HEK293 (cell line): Measurements from ENCODE around the gene GLIS1.

Experiments used
- CTCF ChIA-PET: fragments of 350-600 bp; formaldehyde crosslinking; extraction: SDS; loops from one replicate; lab custom pipeline; 2021; ENCODE audit warnings: antibody characterized with exemption; lab: Yijun Ruan, JAX
- POLR2A ChIA-PET: fragments of 300-600 bp; formaldehyde crosslinking; extraction: SDS; loops from one replicate; lab custom pipeline; 2020; ENCODE audit warnings: antibody characterized with exemption, inconsistent platforms; lab: Yijun Ruan, JAX
- H3K27ac ChIP-seq: fragments of 200-500 bp; sonication (Bioruptor generic); 2 replicates; pipeline ENCODE4 v1.5.1; 2014; ENCODE audit warnings: low read depth, low read length, control low read depth, inconsistent platforms; ENCODE audit errors: extremely low read depth
- H3K36me3 ChIP-seq, 2 experiments: fragments of 200-500 bp in 1 of 2; sonication (Bioruptor generic) in 1 of 2; 1 replicate in 1 of 2; 2 replicates in 1 of 2; pipeline ENCODE4 v1.5.1; 2014 to 2017; ENCODE audit warnings: inconsistent platforms in 2 of 2, low read length in 2 of 2; ENCODE audit not compliant: control insufficient read depth in 2 of 2, insufficient read depth in 1 of 2
- H3K4me1 ChIP-seq: fragments of 200-500 bp; sonication (Bioruptor generic); 2 replicates; pipeline ENCODE4 v1.5.1; 2014; ENCODE audit warnings: mild to moderate bottlenecking, low read length, inconsistent platforms; ENCODE audit not compliant: control insufficient read depth, insufficient read depth
- H3K4me3 ChIP-seq: 2 replicates; pipeline ENCODE4 v1.5.1; 2011; ENCODE audit warnings: low read depth, mild to moderate bottlenecking, control low read depth, low read length, moderate library complexity
- H3K9me3 ChIP-seq: fragments of 200-500 bp; sonication (Bioruptor generic); 2 replicates; pipeline ENCODE4 v1.5.1; 2014; ENCODE audit warnings: low read depth, low read length, inconsistent platforms; ENCODE audit not compliant: control insufficient read depth, insufficient read depth
- ELK4 ChIP-seq: IDR thresholded peaks from 2 replicates; pipeline ENCODE4 v1.6.1; 2011; ENCODE audit warnings: mild to moderate bottlenecking, low read depth, low read length, borderline replicate concordance
- GLIS2 ChIP-seq: fragments of 450-650 bp; formaldehyde crosslinking; IDR thresholded peaks from 2 replicates; pipeline ENCODE4 v1.5.1; 2016; ENCODE audit warnings: missing biosample characterization, missing genetic modification characterization
- HOXA7 ChIP-seq: sonication (generic); formaldehyde crosslinking; IDR thresholded peaks from 2 replicates; pipeline ENCODE4 v1.8.1; 2022; ENCODE audit warnings: missing genetic modification reagents, borderline replicate concordance
- MEIS1 ChIP-seq: sonication (generic); formaldehyde crosslinking; IDR thresholded peaks from 2 replicates; pipeline ENCODE4 v1.8.1; 2022; ENCODE audit warnings: missing genetic modification reagents, mild to moderate bottlenecking, borderline replicate concordance
- PRDM10 ChIP-seq: fragments of 450-650 bp; formaldehyde crosslinking; IDR thresholded peaks from 2 replicates; pipeline ENCODE4 v1.5.1; 2016; ENCODE audit warnings: missing biosample characterization, missing genetic modification characterization
- ZBTB1 ChIP-seq: fragments of 450-650 bp; formaldehyde crosslinking; IDR thresholded peaks from 2 replicates; pipeline ENCODE4 v1.5.1; 2016; ENCODE audit warnings: missing biosample characterization, missing genetic modification characterization
- ZBTB8A ChIP-seq: fragments of 450-650 bp; formaldehyde crosslinking; IDR thresholded peaks from 2 replicates; pipeline ENCODE4 v1.5.1; 2016; ENCODE audit warnings: missing biosample characterization, missing genetic modification characterization
- ZNF112 ChIP-seq: fragments of 450-650 bp; formaldehyde crosslinking; IDR thresholded peaks from 2 replicates; pipeline ENCODE4 v1.5.0; 2017; ENCODE audit warnings: missing biosample characterization, missing genetic modification characterization
- ZNF184 ChIP-seq: fragments of 450-650 bp; IDR thresholded peaks from 2 replicates; pipeline ENCODE4 v1.5.1; 2018; ENCODE audit warnings: missing biosample characterization, mild to moderate bottlenecking, missing genetic modification characterization
- ZNF2 ChIP-seq: fragments of 450-650 bp; formaldehyde crosslinking; IDR thresholded peaks from 2 replicates; pipeline ENCODE4 v1.5.1; 2016; ENCODE audit warnings: missing biosample characterization, missing genetic modification characterization
- ZNF24 ChIP-seq: fragments of 450-650 bp; formaldehyde crosslinking; IDR thresholded peaks from 2 replicates; pipeline ENCODE4 v1.5.1; 2016; ENCODE audit warnings: missing biosample characterization, missing genetic modification characterization
- ZNF324 ChIP-seq: fragments of 450-650 bp; formaldehyde crosslinking; IDR thresholded peaks from 2 replicates; pipeline ENCODE4 v1.5.1; 2016; ENCODE audit warnings: missing biosample characterization, missing genetic modification characterization
- ZNF350 ChIP-seq: fragments of 450-650 bp; formaldehyde crosslinking; IDR thresholded peaks from 2 replicates; pipeline ENCODE4 v1.5.0; 2017; ENCODE audit warnings: missing biosample characterization, mild to moderate bottlenecking, missing genetic modification characterization
- ZNF391 ChIP-seq: fragments of 450-650 bp; formaldehyde crosslinking; IDR thresholded peaks from 2 replicates; pipeline ENCODE4 v1.5.1; 2016; ENCODE audit warnings: low read depth, missing biosample characterization, missing genetic modification characterization, borderline replicate concordance
- ZNF501 ChIP-seq: fragments of 450-650 bp; formaldehyde crosslinking; IDR thresholded peaks from 2 replicates; pipeline ENCODE4 v1.5.1; 2016; ENCODE audit warnings: missing biosample characterization, missing genetic modification characterization
- ZNF513 ChIP-seq: fragments of 450-650 bp; IDR thresholded peaks from 2 replicates; pipeline ENCODE4 v1.5.1; 2018; ENCODE audit warnings: missing biosample characterization, missing genetic modification characterization
- ZNF629 ChIP-seq: fragments of 450-650 bp; formaldehyde crosslinking; IDR thresholded peaks from 2 replicates; pipeline ENCODE4 v1.5.1; 2017; ENCODE audit warnings: missing biosample characterization, missing genetic modification characterization
- ZNF785 ChIP-seq: fragments of 450-650 bp; formaldehyde crosslinking; IDR thresholded peaks from 2 replicates; pipeline ENCODE4 v1.5.1; 2016; ENCODE audit warnings: missing biosample characterization, missing genetic modification characterization
- ZNF843 ChIP-seq: fragments of 450-650 bp; formaldehyde crosslinking; IDR thresholded peaks from 2 replicates; pipeline ENCODE4 v1.5.1; 2016; ENCODE audit warnings: missing biosample characterization, missing genetic modification characterization
- TF ChIP-seq, protein P1 (sequence below): fragments of 450-650 bp; formaldehyde crosslinking; IDR thresholded peaks from 2 replicates; pipeline ENCODE4 v1.5.1; 2017; ENCODE audit warnings: missing biosample characterization, missing genetic modification characterization
- TF ChIP-seq, protein P2 (sequence below): fragments of 450-650 bp; formaldehyde crosslinking; IDR thresholded peaks from 2 replicates; pipeline ENCODE4 v1.5.1; 2017; ENCODE audit warnings: missing biosample characterization, missing genetic modification characterization
- TF ChIP-seq, protein P3 (sequence below): fragments of 450-650 bp; formaldehyde crosslinking; IDR thresholded peaks from 2 replicates; pipeline ENCODE4 v1.5.1; 2016; ENCODE audit warnings: missing biosample characterization, missing genetic modification characterization, low read depth
- TF ChIP-seq, protein P4 (sequence below): fragments of 450-650 bp; IDR thresholded peaks from 2 replicates; pipeline ENCODE4 v1.5.1; 2018; ENCODE audit warnings: missing biosample characterization, mild to moderate bottlenecking, missing genetic modification characterization

Gene GLIS1

GRCh38 chr1:53732912-53733317, 6.0 kb downstream of the GLIS1 start (continued):
- TF ChIP-seq HOXA7 (CRISPR knock-in tag) (no peak), ZNF629 (peak; percentile 78), ZNF324 (tag by site-specific recombination) (peak; percentile 28; the same call in 1 of the 2 replicates), ZNF391 (tag by site-specific recombination) (peak; percentile 41; the same call in 1 of the 2 replicates), MEIS1 (CRISPR knock-in tag) (no peak), ZNF501 (tag by site-specific recombination) (no peak), ZNF785 (tag by site-specific recombination) (no peak), ZBTB1 (tag by site-specific recombination) (no peak), GLIS2 (tag by site-specific recombination) (no peak), ZNF2 (tag by site-specific recombination) (peak; percentile 30; the same call in 1 of the 2 replicates), ZNF24 (peak; percentile 73; the same call in 1 of the 2 replicates)
- TF ChIP-seq, protein P1, sequence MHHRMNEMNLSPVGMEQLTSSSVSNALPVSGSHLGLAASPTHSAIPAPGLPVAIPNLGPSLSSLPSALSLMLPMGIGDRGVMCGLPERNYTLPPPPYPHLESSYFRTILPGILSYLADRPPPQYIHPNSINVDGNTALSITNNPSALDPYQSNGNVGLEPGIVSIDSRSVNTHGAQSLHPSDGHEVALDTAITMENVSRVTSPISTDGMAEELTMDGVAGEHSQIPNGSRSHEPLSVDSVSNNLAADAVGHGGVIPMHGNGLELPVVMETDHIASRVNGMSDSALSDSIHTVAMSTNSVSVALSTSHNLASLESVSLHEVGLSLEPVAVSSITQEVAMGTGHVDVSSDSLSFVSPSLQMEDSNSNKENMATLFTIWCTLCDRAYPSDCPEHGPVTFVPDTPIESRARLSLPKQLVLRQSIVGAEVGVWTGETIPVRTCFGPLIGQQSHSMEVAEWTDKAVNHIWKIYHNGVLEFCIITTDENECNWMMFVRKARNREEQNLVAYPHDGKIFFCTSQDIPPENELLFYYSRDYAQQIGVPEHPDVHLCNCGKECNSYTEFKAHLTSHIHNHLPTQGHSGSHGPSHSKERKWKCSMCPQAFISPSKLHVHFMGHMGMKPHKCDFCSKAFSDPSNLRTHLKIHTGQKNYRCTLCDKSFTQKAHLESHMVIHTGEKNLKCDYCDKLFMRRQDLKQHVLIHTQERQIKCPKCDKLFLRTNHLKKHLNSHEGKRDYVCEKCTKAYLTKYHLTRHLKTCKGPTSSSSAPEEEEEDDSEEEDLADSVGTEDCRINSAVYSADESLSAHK (tag by site-specific recombination), result peak; percentile 64; the same call in 1 of the 2 replicates
- TF ChIP-seq, protein P2, sequence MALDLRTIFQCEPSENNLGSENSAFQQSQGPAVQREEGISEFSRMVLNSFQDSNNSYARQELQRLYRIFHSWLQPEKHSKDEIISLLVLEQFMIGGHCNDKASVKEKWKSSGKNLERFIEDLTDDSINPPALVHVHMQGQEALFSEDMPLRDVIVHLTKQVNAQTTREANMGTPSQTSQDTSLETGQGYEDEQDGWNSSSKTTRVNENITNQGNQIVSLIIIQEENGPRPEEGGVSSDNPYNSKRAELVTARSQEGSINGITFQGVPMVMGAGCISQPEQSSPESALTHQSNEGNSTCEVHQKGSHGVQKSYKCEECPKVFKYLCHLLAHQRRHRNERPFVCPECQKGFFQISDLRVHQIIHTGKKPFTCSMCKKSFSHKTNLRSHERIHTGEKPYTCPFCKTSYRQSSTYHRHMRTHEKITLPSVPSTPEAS (tag by site-specific recombination), result no peak

DNA sequence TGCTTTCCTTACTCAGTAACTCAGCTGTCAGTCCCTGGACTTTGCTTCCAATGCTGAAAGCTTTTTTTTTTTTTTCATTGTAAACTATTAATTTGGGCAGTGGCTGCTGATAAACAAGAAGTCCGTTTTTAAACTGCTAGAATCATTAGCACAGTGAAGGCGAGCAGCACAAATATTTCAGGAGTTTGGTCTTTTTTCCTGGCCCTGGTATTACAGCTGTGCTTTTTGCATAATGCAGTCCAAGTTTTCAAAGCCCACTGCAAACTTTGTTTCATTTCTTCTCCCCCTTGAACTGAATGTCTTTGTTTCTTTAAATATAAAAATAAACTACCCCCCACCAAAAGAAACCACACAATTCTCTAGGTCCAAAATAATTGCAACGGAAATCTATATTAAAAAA, 6.6 kb downstream of the GLIS1 start:
- Histone ChIP-seq H3K4me1 (peaks cover 26% of the 10 kb centered on the region), H3K4me3 (no peak overlapping the region), H3K27ac (no peak overlapping the region), H3K36me3 (no peaks in the 10 kb centered on the region), H3K9me3 (no peaks in the 10 kb centered on the region)
- ChIA-PET POLR2A (no interaction called here), CTCF (interaction anchor here (0.6 to 1.7 kb wide), 3 partner anchors 22 to 290 kb away, joined by 3 to 8 read pairs (median 3); no protein-coding TSS in a partner anchor)
- TF ChIP-seq ZNF112 (tag by site-specific recombination), result no peak
- TF ChIP-seq ZNF843 (tag by site-specific recombination), result no peak
- TF ChIP-seq, protein P3, sequence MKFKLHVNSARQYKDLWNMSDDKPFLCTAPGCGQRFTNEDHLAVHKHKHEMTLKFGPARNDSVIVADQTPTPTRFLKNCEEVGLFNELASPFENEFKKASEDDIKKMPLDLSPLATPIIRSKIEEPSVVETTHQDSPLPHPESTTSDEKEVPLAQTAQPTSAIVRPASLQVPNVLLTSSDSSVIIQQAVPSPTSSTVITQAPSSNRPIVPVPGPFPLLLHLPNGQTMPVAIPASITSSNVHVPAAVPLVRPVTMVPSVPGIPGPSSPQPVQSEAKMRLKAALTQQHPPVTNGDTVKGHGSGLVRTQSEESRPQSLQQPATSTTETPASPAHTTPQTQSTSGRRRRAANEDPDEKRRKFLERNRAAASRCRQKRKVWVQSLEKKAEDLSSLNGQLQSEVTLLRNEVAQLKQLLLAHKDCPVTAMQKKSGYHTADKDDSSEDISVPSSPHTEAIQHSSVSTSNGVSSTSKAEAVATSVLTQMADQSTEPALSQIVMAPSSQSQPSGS (tag by site-specific recombination), result no peak
- TF ChIP-seq ZNF184, result no peak
- no peak for TF ChIP-seq PRDM10 (tag by site-specific recombination)
- TF ChIP-seq, protein P4, sequence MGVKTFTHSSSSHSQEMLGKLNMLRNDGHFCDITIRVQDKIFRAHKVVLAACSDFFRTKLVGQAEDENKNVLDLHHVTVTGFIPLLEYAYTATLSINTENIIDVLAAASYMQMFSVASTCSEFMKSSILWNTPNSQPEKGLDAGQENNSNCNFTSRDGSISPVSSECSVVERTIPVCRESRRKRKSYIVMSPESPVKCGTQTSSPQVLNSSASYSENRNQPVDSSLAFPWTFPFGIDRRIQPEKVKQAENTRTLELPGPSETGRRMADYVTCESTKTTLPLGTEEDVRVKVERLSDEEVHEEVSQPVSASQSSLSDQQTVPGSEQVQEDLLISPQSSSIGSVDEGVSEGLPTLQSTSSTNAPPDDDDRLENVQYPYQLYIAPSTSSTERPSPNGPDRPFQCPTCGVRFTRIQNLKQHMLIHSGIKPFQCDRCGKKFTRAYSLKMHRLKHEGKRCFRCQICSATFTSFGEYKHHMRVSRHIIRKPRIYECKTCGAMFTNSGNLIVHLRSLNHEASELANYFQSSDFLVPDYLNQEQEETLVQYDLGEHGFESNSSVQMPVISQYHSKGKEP (tag by site-specific recombination), result no peak
- TF ChIP-seq ZNF350 (tag by site-specific recombination), result no peak
- no peak for TF ChIP-seq ZNF513 (tag by site-specific recombination)
- TF ChIP-seq ZBTB1 (tag by site-specific recombination), result no peak
- TF ChIP-seq ZNF501 (tag by site-specific recombination), result no peak
- no peak for TF ChIP-seq ELK4
- TF ChIP-seq ZBTB8A (tag by site-specific recombination), result no peak
